Right lobe of liver (tissue), 4 donors: ENCODE results near the gene INMT.

Experiments used
- POLR2A ChIP-seq: fragments of 450-650 bp; IDR thresholded peaks from one replicate; pipeline ENCODE4 v1.6.1; 2017; ENCODE audit warnings: antibody characterized with exemption, mild to moderate bottlenecking
- TF ChIP-seq, protein P1 (sequence below), 4 donors: fragments of 200-600 bp in 3 of 4; fragments of 450-650 bp in 1 of 4; IDR thresholded peaks; one replicate each; pipeline versions ENCODE4 v1.5.1 to v1.8.0; 2016 to 2022; ENCODE audit warnings: antibody characterized with exemption in 4 of 4, mild to moderate bottlenecking in 2 of 4
- donor health status: DM: no; HTN: no; CAD: no.
- donor health status: DM: no; HTN: no; CAD: no.
- donor health status: DM: no; HTN: yes; CAD: no.

DNA sequence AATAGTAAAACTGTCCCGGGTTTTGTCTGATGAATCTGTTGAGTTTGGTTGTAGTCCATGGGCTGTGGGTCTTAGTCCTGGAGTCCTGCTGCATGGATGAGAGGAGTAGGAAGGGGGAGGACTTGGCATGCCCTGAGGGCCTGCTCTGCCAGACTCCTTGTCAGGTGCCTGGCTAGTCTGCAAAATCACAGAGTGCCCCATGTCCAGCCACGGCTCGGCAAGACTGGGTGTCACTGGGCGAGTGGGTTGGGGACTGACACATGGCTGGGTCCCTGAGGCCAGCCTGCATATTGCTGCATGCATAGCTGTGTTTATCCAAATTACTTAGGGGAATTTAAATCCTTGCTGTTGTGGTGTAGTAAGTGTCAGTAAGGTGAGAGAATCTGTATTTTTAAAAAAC is 29.0 kb downstream of the INMT start:
- TF ChIP-seq POLR2A, result no peak
- TF ChIP-seq, protein P1, sequence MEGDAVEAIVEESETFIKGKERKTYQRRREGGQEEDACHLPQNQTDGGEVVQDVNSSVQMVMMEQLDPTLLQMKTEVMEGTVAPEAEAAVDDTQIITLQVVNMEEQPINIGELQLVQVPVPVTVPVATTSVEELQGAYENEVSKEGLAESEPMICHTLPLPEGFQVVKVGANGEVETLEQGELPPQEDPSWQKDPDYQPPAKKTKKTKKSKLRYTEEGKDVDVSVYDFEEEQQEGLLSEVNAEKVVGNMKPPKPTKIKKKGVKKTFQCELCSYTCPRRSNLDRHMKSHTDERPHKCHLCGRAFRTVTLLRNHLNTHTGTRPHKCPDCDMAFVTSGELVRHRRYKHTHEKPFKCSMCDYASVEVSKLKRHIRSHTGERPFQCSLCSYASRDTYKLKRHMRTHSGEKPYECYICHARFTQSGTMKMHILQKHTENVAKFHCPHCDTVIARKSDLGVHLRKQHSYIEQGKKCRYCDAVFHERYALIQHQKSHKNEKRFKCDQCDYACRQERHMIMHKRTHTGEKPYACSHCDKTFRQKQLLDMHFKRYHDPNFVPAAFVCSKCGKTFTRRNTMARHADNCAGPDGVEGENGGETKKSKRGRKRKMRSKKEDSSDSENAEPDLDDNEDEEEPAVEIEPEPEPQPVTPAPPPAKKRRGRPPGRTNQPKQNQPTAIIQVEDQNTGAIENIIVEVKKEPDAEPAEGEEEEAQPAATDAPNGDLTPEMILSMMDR (IDR thresholded peaks at IDR 0.05), result no peak
